AG04450 (cell line): ENCODE data around the gene ARID4B. TPM values are rescaled to one million over a fixed set of nuclear protein-coding genes. Genes with fewer than 3 reads are reported as not detected.
"Not testable (repeated sequence)": the region's sequence is repeated elsewhere in the genome, so short reads cannot be mapped to it uniquely, and the experiment has no call there.

ENCODE experiments used
- CTCF ChIA-PET: fragments of 300-600, 350-600 bp; formaldehyde crosslinking; extraction: SDS; loops from one replicate; lab custom pipeline; 2022; ENCODE audit warnings: antibody characterized with exemption, inconsistent platforms; lab: Charles Lee
- POLR2A ChIA-PET: fragments of 350-600 bp; formaldehyde crosslinking; extraction: SDS; loops from one replicate; lab custom pipeline; 2021; ENCODE audit warnings: antibody characterized with exemption, inconsistent platforms; lab: Yijun Ruan, JAX
- DNase-seq: peaks from one replicate; pipeline ENCODE4 v3.0.0-alpha.2; 2011; ENCODE audit warnings: low read depth, low spot score
- H3K27ac ChIP-seq: one replicate; pipeline ENCODE4 v1.5.1; 2012; ENCODE audit warnings: low read depth, low read length, control low read depth
- H3K27me3 ChIP-seq: one replicate; pipeline ENCODE4 v1.6.0; 2012; ENCODE audit warnings: low read length; ENCODE audit not compliant: control insufficient read depth, insufficient read depth
- H3K4me3 ChIP-seq: 2 replicates; pipeline ENCODE4 v1.5.1; 2011; ENCODE audit warnings: mild to moderate bottlenecking, low read depth, low read length, control low read depth
- H3K9me3 ChIP-seq: 2 replicates; pipeline ENCODE4 v1.5.1; 2012; ENCODE audit warnings: low read length; ENCODE audit not compliant: control insufficient read depth, insufficient read depth
- polyA plus RNA-seq: library from polyadenylated mRNA; depleted of rRNA; stranded (reverse); fragments of >200 nt; gene quantifications from 2 replicates; pipeline ENCODE4 v1.2.3, GENCODE V29; 2011
- TF ChIP-seq, protein P1 (sequence below): IDR thresholded peaks from 2 replicates; pipeline ENCODE4 v1.5.1; 2011; ENCODE audit warnings: low read depth, low read length, control low read depth, inconsistent platforms

ARID4B gene
- polyA plus RNA-seq, 1 experiment, result 15.6 TPM

DNA sequence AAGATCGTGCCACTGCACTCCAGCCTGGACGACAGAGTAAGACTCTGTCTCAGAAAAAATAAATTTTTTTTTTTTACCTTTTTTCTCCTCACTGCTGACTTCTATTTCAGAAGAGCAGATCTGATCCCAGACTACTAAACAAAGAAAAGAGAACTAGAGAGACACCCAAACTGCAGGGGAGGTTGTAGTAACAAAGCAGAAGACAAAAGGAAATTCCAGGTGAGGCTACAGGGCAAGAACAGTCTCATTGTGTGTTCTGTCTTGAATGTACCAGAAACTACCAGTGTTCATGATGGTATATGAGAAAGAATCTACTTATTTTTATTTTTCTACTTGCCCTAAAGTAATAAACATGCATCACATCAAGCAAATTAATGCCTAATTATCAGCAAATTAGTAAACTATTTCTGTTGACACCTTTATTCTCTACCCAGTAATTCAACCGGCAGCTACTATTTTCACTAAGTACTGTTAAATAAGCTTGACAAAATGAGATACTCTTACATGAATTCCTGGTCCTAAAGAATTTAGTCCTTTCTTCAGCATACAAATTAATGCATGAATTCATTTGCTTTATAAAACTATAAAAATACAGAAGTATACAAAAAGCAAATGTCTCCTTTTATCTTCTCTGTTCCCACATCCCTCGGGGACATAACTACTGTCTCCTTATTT is 40.6 kb downstream of the ARID4B start:
- ChIA-PET CTCF (no interaction called here), POLR2A (no interaction called here)
- TF ChIP-seq, protein P1, sequence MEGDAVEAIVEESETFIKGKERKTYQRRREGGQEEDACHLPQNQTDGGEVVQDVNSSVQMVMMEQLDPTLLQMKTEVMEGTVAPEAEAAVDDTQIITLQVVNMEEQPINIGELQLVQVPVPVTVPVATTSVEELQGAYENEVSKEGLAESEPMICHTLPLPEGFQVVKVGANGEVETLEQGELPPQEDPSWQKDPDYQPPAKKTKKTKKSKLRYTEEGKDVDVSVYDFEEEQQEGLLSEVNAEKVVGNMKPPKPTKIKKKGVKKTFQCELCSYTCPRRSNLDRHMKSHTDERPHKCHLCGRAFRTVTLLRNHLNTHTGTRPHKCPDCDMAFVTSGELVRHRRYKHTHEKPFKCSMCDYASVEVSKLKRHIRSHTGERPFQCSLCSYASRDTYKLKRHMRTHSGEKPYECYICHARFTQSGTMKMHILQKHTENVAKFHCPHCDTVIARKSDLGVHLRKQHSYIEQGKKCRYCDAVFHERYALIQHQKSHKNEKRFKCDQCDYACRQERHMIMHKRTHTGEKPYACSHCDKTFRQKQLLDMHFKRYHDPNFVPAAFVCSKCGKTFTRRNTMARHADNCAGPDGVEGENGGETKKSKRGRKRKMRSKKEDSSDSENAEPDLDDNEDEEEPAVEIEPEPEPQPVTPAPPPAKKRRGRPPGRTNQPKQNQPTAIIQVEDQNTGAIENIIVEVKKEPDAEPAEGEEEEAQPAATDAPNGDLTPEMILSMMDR, result no peak
- H3K9me3 ChIP-seq, result no peaks in the 10 kb centered on the region
- no peak overlapping the region for H3K27ac ChIP-seq
- DNase-seq, result no peak
- no peaks in the 10 kb centered on the region for H3K27me3 ChIP-seq
- H3K4me3 ChIP-seq, result no peak overlapping the region

DNA sequence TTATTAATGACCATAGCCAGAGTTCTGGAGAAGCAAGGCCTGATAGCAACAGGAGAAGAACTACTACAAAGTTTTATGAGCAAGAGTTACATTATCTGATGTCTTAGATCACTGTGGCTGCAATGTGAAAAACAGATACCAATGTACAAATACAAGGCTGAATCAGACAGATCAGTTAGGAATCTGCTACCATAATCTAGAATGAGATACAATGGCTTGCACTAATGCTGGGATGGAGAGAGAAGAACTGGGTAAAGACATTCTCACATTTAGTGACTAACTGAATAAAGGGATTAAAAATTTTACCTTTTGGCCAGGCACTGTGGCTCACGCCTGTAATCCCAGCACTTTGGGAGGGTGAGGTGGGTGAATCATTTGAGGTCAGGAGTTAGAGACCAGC is 41.3 kb downstream of the ARID4B start:
- Histone ChIP-seq H3K27ac (no peak overlapping the region), H3K4me3 (no peak overlapping the region), H3K27me3 (no peaks in the 10 kb centered on the region), H3K9me3 (no peaks in the 10 kb centered on the region)
- POLR2A ChIA-PET, result no interaction called here
- CTCF ChIA-PET, result no interaction called here
- TF ChIP-seq, protein P1, result no peak
- no peak for DNase-seq

DNA sequence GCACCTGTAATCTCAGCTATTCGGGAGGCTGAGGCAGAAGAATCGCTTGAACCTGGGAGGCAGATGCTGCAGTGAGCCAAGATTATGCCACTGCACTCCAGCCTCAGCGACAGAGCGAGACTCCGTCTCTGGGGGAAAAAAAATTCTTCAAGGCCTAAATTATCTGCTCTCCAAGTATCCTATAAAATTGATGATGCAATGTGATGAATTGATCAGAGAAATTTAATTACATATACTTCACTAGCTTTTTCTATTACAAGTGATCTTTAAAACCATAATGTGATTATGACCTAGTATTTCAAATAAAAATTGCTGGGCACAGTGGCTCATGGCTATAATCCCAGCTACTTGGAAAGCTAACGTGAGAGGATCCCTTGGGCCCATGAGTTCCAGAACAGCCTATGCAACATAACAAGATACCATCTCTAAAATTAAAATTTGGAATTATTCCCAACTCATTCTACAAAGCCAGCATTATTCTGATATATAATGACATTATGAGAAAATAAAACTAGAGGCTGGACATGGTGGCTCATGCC is 43.7 kb downstream of the ARID4B start:
- TF ChIP-seq, protein P1, result no peak
- H3K27me3 ChIP-seq, result no peaks in the 10 kb centered on the region
- H3K4me3 ChIP-seq, result no peak overlapping the region
- H3K9me3 ChIP-seq, result peaks cover 3% of the 10 kb centered on the region; the same call in 1 of the 2 replicates
- ChIA-PET CTCF (interaction anchor here (1.3 kb wide), 1 partner anchor 31 kb away, joined by 3 read pairs; no protein-coding TSS in a partner anchor), POLR2A (no interaction called here)
- no peak overlapping the region for H3K27ac ChIP-seq
- no peak for DNase-seq

DNA sequence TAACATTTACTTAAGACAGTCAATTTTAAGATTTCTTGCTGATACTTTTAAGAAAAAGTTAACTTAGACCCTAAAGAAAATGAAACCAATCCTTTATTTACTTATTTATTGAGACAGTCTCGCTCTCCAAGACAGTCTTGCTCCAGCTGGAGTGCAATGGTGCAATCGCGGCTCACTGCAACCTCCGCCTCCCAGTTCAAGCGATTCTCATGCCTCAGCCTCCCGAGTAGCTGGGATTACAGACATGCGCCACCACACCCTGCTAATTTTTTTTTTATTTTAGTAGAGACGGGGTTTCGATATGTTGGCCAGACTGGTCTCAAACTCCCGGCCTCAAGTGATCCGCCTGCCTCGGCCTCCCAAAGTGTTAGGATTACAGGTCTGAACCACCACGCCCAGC is 44.3 kb downstream of the ARID4B start:
- H3K27ac ChIP-seq, result not testable (repeated sequence)

DNA sequence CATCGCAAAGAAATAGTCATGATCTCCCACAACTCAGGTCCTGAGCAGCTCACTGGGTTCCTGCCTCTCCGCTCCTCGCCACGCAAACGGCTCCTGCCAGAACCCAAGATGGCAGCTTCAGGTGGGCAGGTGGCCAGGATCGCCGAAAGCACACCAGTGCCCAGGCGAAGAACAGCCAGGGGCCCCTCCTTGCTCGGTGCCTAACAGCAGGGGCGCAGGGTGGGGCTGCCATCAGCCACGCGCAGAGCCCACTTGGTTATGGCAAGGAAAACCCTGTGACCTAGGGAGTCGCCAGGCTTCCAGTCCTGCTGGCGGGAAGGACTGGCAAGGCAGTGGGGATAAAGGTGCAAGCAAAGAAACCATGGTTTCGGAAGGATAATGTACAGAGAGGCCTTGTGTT is 47.5 kb downstream of the ARID4B start:
- ChIA-PET CTCF (no interaction called here), POLR2A (no interaction called here)
- Histone ChIP-seq H3K4me3 (no peak overlapping the region), H3K9me3 (peaks cover 3% of the 10 kb centered on the region; the same call in 1 of the 2 replicates), H3K27me3 (no peaks in the 10 kb centered on the region), H3K27ac (no peak overlapping the region)
- TF ChIP-seq, protein P1, result no peak
- DNase-seq, result no peak

More for the DNA sequence above, 44.3 kb downstream of the ARID4B start:
- CTCF ChIA-PET, result interaction anchor here (1.3 kb wide), 1 partner anchor 30 kb away, joined by 3 read pairs; no protein-coding TSS in a partner anchor
- H3K9me3 ChIP-seq, H3K4me3 ChIP-seq, DNase-seq, POLR2A ChIA-PET, H3K27me3 ChIP-seq: not testable (repeated sequence)
